Suprapubic skin (tissue), 4 donors: ENCODE data around the gene SFT2D3.

Experiments used
- CTCF ChIP-seq, 2 donors: fragments of 200-600 bp in 1 of 2; fragments of 450-650 bp in 1 of 2; sonication (generic) in 1 of 2; IDR thresholded peaks; one replicate each; pipeline ENCODE4 v1.5.1; 2016 to 2019; ENCODE audit warnings: antibody characterized with exemption in 2 of 2, mild to moderate bottlenecking in 1 of 2, moderate library complexity in 1 of 2
- EP300 ChIP-seq: sonication (generic); formaldehyde crosslinking; IDR thresholded peaks from one replicate; pipeline ENCODE4 v1.6.1; 2017; ENCODE audit warnings: antibody characterized with exemption
- POLR2A ChIP-seq, 2 donors: fragments of 450-650 bp; IDR thresholded peaks; one replicate each; pipeline ENCODE4 v1.6.1; 2017; ENCODE audit warnings: antibody characterized with exemption in 2 of 2, mild to moderate bottlenecking in 2 of 2, moderate library complexity in 2 of 2
- POLR2AphosphoS5 ChIP-seq, 3 donors: sonication (generic); formaldehyde crosslinking; IDR thresholded peaks; one replicate each; pipeline ENCODE4 v1.6.1; 2017; ENCODE audit warnings: antibody characterized with exemption in 3 of 3

GRCh38 chr2:127670055-127670956 lies 31.0 kb upstream of the SFT2D3 start:
- TF ChIP-seq CTCF (IDR thresholded peaks at IDR 0.05) (no peak), POLR2AphosphoS5 (IDR thresholded peaks at IDR 0.05) (no peak), POLR2A (IDR thresholded peaks at IDR 0.05) (no peak), EP300 (no peak)
